Left lobe of liver (tissue), 2 donors: Measurements from ENCODE around the gene TMEM163. TPM values are rescaled to one million over a fixed set of nuclear protein-coding genes. Genes with fewer than 3 reads are reported as not detected.
"Not testable (repeated sequence)": the region's sequence is repeated elsewhere in the genome, so short reads cannot be mapped to it uniquely, and the experiment has no call there.

ENCODE experiments used
- ATAC-seq: fragments of 200-7000 bp; cut with Tn5 transposase; one replicate; pipeline ENCODE4 v1.9.1; 2020; ENCODE audit warnings: mild to moderate bottlenecking, moderate library complexity
- DNase-seq: peaks from one replicate; pipeline ENCODE4 v3.0.0-alpha.2; 2020; ENCODE audit warnings: low spot score
- total RNA-seq: library from RNA; stranded (reverse); gene quantifications from one replicate; pipeline ENCODE4 v1.2.1, GENCODE V29; 2021
- donor health status: DM: no; HTN: no; CAD: no; lungs with moderate emphysema.
- donor health status: DM: no; HTN: yes; CAD: no.

TMEM163 gene
- total RNA-seq, 1 donor from 2014 or later, result 0.10 TPM

DNA sequence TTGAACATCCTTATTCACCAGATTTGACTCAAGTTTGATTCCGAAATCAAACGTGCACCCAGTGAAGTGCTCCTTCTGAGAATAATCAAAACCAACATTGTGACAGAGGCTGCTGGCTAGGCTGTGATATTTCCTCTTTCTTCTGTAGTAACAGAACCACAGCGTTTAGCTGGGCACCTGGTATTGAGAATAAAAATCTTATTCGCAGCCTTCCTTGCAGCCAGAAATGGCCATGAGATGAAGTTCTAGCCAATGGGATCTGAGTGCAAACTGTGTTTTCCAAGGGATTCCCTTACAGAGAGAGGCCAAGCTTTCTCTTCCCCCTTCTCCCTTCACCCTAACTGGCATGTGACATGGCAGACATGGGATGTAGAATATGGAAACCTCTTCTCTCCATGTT lies 51.7 kb downstream of the TMEM163 start:
- DNase-seq (no peak), ATAC-seq (no peak)

- ATAC-seq, result no peak
These were observed 52.9 kb downstream of the TMEM163 start for GRCh38 chr2:134665727-134666506.

DNA sequence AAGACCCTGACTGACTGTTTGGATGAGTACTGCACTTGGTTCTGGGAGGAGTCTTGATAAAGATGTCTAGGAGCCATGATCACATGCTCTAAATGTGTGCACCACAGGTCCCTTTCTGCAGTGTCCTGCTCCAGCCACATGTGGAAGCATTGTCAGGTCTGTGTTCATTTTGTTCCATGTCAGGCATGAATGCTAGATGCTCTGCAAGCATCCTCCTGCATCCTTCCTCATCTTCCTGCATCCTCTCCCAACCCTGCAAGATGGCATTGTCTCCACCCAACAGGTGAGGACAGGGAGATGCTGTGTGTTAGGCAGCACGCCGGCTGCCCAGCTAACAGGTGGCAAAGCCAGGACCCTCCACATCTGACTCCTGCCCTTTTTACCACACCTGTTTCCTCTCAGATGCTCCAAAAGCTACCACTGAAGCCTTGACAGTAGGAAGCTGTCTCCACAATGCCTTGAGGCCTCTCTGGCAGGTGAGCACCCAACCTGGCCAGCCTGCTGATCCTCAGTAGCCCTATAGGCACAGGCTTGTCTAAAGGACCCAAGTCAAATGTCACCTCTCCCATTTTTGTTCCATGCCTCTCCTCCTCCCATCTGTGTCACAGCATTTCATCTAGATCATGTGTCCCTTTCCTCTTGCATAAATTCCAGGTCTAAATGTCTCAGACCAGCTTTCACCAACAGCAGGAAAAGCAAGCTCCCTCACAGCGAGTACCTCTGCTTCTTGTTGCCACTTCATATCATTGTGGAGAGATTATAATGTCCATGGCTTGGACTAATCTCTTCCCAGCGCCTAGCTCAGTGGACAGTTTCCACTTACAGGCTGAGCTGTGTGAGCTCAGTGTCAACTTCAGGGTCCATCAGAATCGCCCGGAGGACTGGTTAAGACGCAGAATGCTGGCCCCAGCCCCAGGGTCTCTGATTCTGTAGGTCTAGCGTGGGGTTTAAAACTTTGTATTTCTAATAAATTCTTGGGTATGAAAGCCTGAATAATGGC lies 55.0 kb downstream of the TMEM163 start:
- no peak for DNase-seq
- no peak for ATAC-seq

More at GRCh38 chr2:134665727-134666506, 52.9 kb downstream of the TMEM163 start:
- no peak for DNase-seq

DNA sequence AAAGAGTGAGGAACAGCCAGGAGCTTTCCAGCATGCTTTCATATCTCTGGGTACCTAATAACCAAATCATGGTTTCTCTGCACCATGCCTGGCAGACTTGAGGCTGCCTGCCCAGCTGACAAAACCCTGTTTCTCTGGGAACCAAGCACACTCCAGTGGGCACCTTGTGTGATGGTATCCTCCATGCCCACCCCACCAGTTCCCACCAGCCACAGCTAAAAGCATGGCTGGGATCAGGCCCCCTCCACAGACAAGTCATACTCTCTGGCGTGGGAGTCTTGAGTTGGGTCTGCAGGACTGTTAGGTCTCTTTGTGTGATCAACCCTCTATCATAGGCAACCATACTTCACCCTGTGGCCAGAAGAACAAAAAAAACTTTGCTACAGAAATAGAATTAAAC lies 56.0 kb downstream of the TMEM163 start:
- ATAC-seq (no peak), DNase-seq (no peak)

GRCh38 chr2:134660626-134661402 lies 58.0 kb downstream of the TMEM163 start:
- no peak for DNase-seq
- ATAC-seq, result no peak

DNA sequence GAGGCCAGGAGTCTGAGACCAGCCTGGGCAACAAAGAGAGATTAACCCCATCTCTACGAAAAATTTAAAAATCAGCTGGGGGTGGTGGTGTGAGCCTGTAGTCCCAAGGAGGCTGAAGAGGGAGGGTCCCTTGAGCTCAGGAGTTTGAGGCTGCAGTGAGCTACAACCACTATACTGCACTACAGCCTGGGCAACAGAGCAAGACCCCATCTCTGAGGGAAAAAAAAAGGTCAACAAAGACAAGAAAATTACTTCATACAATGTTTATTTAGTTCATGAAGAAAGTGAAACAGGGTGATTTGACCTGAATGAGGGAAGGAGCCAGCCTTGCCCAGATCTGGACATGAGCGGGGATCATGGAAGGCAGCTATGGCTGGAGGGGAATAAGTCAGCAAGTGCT lies 59.1 kb downstream of the TMEM163 start:
- ATAC-seq (no peak), DNase-seq (no peak)

GRCh38 chr2:134657650-134658250 lies 61.0 kb downstream of the TMEM163 start:
- DNase-seq (no peak), ATAC-seq (peak; percentile 69)

DNA sequence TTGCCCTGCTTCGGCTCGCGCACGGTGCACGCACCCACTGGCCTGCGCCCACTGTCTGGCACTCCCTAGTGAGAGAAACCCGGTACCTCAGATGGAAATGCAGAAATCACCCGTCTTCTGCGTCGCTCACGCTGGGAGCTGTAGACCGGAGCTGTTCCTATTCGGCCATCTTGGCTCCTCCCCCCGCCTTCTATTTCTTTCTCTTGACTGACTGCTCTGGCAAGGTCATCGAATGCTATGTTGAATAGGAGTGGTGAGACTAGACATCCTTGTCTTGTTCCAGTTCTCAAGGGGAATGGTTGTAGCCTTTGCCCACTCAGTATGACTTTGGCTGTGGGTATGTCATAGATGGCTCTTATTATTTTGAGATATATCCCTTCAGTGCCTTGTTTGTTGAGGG lies 62.4 kb downstream of the TMEM163 start:
- not testable (repeated sequence) for DNase-seq, ATAC-seq

GRCh38 chr2:134648586-134648985 lies 70.2 kb downstream of the TMEM163 start:
- no peak for ATAC-seq
- no peak for DNase-seq

DNA sequence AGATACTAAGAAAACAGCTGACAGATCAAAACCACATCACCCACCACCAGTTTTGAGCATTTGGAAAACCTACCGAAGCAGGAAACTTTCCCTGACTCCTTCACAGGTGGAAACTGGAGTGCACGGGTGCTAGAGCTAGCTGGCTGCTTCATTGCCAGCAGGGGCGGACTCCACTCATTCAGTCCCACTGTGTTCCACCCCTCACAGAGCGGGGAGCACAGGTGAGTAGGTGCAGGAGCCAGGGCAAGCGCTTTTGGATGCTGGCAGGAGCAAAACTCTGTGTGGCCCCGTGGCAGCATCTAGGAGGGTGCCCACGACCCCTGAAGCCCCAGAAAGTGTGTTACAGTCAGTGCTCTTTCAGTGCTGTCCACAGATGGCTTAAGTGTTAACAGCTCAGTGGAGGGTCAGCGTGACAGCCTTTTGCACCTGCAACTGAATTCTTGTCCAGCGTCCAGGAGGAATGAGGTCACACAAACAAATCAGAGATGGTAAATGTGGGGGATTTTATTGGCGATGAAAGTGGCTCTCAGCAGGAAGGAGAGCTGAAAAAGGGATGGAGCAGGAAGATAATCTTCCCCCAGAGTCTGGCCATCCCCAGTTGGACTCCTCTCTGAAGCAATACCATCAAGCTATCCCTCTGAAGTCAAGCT lies 71.1 kb downstream of the TMEM163 start:
- DNase-seq, result no peak

DNA sequence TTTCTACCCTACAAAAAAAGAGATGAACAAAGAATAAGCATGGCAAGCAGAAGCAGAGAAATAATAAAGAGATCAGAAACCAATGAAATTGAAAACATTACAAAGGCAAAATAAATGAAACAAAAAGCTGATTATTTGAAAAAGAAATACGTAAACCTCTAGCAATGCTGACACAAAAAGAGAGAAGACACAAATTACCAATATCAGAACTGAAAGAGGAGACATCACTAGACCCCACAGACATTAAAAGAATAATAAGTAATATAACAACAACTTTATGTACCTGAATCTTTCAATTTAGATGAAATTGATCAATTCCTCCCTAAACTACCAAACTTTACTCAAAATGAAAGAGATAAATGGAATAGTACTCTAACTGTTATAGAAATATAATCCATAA lies 75.9 kb downstream of the TMEM163 start:
- ATAC-seq, result no peak
- no peak for DNase-seq

More for the DNA sequence above, 71.1 kb downstream of the TMEM163 start:
- ATAC-seq, result no peak

GRCh38 chr2:134640494-134640893 lies 78.3 kb downstream of the TMEM163 start:
- ATAC-seq, result no peak
- no peak for DNase-seq

GRCh38 chr2:134639265-134639664 lies 79.5 kb downstream of the TMEM163 start:
- DNase-seq, result no peak
- ATAC-seq, result no peak

GRCh38 chr2:134636714-134637113 lies 82.1 kb downstream of the TMEM163 start:
- DNase-seq (no peak), ATAC-seq (no peak)

DNA sequence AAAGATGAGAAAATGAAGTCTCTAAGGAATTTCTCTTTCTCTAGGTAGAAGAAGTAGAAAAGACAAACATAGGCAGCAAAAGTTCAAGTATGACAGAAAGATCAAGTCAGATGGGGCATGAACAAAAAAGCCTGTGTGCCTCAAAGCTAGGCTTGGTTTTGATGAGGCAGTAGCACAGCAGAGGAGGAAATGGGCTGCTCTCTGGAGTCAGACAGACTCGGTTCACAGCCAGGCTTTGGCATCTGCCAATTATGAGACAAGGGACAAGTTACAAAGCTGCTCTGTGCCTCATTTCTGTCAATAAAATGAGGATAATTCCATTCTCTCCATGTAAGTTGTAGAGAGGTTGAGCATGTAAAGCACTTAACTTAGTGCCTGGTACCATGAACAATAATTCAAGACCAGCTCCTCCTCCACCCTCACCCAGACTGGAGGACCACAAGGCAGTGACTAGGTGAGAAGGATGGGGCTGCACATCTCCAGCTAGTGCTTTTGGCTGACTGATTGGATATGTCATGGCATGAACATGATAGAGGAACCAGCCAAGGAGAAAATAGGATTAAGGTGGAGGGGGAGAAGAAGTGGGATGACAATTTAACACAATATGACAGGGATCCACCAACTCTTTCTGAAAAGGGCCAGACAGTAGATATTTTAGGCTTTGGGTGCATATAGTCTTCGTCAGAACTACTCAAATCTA lies 84.6 kb downstream of the TMEM163 start:
- ATAC-seq (no peak), DNase-seq (no peak)

GRCh38 chr2:134630504-134631159 lies 88.2 kb downstream of the TMEM163 start:
- DNase-seq (no peak), ATAC-seq (no peak)

DNA sequence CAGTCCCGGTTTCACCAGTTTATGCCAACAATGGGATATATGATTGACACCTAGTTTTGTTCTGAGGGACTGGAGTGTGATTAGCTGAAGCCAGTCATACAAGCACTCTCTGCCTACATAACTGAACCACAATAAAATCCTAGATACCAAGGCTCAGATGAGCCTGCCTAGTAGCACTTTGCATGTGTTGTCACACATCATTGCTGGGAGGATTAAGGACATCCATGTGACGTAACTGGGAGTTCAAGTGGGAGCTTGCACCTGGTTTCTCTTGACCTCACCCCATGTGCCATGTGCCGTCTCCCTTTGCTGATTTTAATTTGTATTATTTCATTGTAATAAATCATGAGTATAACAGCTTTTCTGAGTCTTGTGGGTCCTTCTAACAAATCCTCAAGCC lies 90.3 kb downstream of the TMEM163 start:
- no peak for ATAC-seq
- no peak for DNase-seq

- DNase-seq, result no peak
- no peak for ATAC-seq
These were observed 92.0 kb downstream of the TMEM163 start for GRCh38 chr2:134626781-134627180.

DNA sequence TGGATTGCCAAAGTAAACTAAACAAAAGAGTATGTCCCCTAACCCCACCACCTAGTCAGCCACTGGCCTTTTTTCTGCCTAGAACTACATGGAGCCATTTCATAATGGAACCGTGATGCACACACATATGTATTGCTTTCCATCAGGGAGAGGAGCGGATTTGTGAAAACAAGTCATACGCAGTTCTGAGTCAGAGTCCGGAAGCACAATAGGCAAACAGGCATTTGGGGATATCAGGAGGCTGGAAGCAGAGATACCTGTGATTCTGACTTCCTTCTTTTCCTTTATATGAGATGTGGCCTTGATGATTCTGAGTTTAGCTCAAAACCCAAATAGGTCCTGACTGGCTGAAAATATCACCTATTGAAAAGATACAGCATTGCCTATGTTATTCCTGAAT lies 93.5 kb downstream of the TMEM163 start:
- no peak for ATAC-seq
- DNase-seq, result no peak
